Stimulated activated CD8-positive, alpha-beta memory T cell treated with anti-CD3 and anti-CD28 coated beads, Interleukin-2, amount 100 ng/mL, for 1 hour (primary cell): ENCODE data around the gene RASGRF1.

Experiments
- DNase-seq, 2 donors: peaks; one replicate each; pipeline ENCODE4 v3.0.0-alpha.2; 2020; ENCODE audit warnings: low read depth in 2 of 2

Gene RASGRF1

GRCh38 chr15:78912316-78912715 is 178.3 kb downstream of the RASGRF1 start:
- no peak for DNase-seq

- DNase-seq, result no peak
These were observed 180.3 kb downstream of the RASGRF1 start for GRCh38 chr15:78910271-78910670.
